SKM-1 (cell line): ENCODE data around the gene WNK2.
"Not testable (repeated sequence)": the region's sequence is repeated elsewhere in the genome, so short reads cannot be mapped to it uniquely, and the experiment has no call there.

Experiments
- DNase-seq: peaks from one replicate; lab custom pipeline; 2025; ENCODE audit not compliant: unreplicated experiment; lab: John Stamatoyannopoulos, UW

The WNK2 gene

DNA sequence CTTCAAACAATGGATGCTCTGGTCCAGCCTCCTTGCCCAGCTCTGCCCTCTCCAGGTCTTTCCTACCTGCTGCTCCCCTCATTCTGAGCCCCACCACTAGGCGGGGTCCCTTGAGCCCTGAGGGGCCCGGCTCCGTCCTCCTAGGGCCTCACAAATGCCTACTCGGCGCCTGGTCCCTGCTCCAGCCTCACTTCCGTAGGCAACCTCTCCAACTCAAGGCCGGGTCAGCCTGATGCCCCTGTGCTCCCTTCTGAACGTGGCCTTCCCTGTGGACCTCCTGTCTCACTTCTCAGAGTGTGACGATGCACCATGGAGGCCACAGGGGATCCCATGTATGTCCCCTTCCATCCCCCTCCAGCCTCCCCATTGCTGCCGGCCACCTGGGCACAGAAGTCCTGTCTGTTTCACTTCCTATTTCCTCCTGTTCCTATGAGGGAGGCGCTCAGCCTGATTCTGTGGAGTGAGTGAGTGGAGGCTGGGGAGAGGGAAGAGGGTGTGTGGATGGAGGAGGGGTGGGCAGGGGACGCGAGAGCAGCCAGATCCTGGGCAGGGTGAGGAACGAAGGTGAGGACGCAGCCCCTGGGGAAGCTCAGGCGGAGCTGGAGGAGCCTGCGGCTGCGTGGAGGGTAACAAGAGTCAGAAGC is 140.4 kb downstream of the WNK2 start:
- no peak for DNase-seq

DNA sequence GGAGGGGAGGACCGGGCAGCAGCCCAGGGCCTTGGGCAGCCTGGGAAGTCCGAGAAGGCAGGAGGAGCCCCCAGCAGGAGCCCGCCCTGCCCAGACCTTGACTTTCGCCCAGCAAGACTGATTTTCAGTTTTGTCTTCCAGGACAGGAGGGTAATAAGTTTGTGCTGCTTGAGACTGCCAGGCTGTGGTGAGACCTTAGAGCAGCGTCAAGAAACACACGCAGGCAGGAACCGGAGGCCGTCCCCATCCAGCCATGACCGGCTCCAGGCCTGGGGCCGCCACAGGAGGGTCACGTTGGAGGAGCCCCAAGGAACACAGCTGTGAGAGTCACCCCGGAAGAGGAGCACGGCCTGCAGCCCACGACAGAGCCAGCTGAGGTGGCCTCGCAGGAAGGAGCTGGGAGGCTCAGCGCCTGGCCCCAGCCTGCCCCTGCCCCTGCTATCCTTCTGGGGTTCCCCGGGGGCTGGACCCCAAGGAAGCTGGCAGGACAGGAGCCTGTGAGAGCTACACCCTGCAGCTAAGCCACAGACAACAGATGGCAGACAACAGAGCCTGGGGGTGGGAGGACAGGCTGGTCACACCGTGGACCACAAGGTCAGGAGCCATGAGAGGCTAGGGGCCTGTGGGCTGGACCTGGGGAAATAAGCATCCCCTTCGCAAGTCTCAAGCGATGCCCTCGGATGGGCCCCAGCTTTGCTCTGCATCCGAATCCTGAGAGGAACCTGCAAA is 141.5 kb downstream of the WNK2 start:
- no peak for DNase-seq

DNA sequence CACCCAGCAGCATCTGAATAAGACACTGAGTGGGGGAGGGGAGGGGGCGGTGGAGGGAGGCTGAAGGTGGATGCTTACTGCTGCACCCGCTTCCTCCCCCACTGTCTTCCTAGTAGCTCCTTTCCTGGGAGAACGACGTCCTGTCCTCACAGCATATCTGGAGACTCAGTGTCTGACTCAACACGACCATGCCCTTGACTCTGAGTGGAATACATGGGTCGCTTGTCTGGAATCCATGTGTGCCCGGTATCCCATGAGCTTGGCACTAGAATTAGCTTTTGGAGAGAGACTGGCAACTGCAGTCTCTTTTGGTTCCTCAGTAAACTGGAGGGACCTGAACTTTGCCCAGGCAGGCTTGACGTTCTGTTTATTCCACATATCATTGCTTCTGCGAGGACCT is 142.1 kb downstream of the WNK2 start:
- no peak for DNase-seq

DNA sequence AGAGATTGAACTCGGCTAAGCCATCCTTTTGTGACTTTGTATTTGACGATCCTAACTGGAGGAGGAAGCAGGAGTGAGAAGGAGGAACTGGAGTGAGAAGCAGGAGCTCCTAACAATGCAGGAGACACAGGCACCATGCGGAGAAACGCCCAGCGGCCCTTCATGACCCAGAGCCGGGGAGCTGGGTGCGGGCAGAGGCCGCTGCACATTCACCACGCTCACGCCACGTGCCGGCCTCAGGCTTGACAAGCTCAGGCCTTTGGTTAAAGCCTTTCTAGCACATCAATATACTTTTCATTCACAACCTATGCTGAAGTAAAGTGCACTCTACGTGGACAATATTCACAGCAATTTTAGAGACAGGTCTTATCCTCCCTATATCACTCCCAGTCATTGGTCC is 142.7 kb downstream of the WNK2 start:
- no peak for DNase-seq

DNA sequence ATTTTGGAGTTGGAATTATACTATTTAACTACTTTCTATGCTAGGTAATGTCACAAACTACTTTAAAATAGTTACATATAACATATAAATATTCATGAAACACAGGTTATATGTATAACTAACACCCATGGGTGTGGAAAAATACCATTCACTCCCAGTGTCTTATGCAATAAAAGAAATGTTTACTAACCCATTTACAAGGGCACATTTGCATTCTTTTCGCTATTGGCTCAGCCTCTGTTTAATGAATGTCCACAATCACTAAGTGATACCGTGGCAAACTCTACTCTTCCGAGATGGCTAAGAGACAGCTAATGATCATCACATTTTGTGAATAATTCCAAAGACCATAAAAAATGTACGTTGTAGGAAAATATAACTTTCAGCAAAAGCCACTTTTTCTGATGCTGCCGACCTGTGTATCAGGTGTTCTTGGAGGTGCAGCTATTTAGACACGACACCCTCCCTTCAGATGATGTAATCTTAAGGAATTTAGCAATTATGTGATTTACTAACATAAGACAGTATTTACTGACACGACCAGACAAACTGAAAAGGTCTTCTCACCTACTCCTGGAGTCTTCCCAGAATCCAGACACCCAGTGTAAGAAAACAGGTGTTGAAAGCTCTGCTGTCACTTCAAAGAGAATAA is 145.8 kb downstream of the WNK2 start:
- no peak for DNase-seq

DNA sequence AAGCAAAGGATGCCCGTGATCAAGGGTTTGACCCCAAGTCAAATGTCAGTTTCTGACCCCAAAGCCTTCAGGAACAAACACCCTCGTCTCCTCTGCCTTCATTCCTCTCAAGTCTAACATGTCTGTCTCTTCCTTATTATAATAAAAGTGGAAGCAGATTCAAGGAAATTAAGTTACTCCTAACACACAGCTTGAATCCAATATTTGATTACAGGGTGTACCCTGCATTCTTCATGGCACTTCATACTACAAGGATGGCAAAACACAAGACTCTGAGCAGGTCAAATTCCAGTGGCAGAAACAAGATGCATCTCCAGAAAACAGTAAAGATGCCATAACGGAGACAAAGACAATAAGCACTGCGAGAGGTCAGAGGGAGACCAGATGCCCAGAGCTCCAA is 148.4 kb downstream of the WNK2 start:
- DNase-seq, result no peak

DNA sequence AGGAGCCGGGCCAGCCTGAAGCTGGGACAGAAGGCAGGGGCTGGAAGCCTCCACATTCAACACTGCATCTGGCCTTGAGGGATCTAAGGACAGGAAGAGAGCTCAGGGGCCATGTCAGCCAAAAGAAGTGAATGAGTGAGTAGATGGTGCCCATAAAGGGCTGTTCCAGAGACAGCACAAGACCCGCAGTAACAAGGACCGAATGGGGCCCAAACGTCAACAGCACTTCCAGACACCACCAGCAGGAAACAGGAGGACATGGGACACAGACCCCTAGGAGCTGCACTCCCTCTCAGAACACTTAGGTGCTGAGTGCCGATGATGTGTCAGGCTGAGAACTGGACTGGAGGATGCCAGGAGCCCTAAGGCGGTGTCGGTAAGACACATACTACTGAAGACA is 152.8 kb downstream of the WNK2 start:
- no peak for DNase-seq

DNA sequence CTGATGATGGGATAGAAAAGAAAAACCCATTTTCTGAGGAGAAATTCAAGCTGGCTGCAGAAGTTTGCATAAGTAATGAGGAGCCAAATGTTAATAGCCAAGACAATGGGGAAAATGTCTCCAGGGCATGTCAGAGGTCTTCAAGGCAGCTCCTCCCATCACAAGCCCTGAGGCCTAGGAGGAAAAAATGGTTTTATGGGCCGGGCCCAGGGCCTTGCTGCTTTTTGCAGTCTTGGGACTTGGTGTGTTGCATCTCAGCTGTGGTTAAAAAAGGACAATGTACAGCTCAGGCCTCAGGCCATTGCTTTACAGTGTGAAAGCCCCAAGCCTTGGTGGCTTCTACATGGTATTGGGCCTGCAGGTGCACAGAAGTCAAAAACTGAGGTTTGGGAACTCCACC is 154.3 kb downstream of the WNK2 start:
- DNase-seq, result not testable (repeated sequence)

DNA sequence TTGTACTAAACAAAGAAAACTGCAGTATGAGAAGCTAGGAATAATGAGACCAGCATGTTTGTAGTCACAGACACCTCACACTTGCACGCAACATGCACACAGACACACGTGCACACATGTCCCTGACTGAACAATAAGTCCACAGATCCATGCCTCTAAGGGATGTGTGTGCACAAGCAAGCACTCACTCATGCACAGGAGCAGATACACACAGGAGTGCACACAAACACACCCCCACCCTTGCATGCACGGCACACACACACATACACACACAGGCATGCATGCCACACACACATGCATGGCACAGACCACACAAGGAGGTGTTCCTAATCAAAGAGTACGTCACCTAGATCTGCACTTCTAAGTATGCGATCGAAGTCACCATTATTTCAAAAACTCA is 156.2 kb downstream of the WNK2 start:
- DNase-seq, result no peak

DNA sequence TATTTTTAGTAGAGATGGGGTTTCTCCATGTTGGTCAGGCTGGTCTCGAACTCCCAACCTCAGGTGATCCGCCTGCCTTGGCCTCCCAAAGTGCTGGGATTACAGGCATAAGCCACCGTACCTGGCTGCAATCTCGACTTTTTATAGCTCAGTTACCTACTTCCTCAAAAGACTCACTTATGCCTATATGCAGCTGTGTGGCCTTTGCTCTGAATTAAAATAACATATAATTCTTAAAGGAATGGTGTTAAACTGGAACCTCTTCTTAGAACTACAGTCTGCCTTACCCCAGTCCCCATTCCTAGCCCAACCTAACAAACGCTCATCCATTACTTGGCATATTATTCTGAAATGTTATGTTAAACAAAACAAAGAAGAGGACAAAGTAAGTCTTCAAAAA is 157.9 kb downstream of the WNK2 start:
- DNase-seq, result not testable (repeated sequence)

DNA sequence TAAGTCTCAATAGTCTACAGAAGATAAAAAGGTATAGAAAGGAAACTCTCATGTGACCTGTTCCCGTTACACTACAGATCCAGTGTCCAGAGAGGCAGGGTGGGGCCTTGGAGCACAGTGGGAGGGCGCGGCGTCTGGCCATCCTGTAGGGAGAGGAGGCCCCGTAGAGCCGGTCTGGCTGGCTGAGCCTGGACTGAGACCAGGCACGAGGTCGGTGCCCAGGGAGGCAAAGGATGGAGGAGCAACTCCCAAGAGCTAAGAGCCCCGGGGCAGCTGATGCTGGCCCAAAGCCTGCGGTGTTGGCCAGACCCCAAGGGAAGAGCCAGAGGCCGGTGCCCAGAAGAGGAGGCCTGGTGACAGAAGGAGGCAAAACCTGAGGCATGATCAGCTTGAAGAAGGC is 158.5 kb downstream of the WNK2 start:
- not testable (repeated sequence) for DNase-seq

DNA sequence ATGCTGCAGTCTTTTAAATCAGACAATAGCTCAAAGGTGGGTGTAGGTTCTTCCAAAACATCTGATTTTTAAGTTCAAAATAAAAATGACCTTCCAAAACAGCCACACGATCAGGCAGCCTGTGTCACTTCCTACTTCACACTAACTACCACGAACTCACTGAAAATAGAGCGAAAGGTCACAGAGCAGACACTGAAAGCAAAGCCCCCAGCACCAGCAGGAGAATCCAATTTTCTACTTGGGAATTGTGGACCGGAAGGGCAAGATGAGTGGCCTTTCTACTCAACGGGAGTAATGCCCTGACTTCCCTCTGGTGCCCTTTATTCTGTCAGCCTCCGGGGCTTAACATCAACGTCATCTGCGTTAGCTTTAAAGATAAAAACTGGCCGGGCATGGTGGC is 159.7 kb downstream of the WNK2 start:
- DNase-seq, result no peak

DNA sequence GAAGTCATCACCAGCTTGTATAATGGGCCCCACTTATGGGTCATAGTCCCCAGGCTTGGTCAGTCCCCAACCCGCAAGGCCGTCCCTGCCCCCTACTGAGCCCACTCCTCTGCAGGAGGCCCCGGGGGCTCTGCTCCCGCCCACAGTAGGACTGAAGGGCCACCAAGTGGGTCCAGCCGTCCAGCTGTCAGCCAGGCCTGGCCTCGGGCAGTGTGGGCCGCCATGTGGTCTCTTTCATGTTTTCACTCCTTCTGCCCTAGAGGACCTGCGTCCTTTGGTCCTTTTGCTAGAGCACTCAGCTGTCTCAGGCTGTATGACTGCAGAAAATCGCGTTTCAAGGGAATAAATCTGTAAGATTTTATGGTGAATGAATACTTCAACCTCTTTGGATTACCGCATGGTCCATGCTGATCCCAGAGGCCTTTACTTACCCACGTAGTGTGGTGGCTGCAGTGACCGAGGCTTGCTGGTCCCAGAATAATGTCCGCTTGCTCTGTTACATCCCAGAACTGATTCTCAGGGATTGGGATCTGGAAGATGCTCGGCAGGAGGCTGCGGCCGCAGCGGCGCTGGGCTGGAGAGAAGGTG is 161.8 kb downstream of the WNK2 start:
- no peak for DNase-seq

DNA sequence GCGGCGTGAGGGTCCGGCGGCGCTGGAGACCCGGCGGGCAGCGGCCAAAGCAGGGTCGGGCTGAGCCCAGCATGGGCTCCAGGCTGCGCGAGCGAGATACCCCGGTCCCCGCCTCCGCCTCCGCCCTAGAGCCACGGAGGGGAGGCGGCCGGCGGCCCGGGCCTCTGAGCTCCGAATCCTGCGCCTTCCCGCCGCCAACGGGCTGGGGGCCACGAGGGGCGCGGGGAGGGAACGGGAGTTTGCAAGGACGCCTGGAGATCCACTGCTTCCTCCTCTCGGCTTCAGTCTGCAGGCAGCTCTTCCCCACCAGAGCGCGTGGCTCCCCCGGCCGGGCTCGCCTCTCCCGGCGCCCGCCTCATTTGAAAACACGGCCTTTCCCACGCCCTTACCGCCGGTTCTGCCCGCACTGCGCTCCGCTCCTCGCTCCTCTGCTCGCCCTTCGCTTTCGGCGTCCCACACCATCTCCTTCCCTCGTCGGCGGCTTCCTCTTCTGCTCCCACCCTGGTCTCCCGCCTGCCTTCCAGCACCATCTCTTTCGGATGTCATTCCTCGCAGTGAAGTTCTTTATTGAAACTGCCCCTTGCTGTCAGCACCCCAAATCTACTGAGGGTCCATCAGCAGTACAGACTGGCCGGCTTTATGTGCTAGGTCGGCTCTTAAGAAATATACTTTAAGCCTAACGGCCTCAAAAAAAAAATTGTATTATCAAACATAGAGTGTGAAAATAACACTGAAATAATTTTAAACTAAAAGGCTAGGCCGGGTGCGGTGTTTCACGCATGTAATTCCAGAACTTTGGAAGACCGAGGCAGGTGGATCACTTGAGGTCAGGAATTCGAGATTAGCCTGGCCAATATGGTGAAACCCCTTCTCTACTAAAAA is 162.5 kb downstream of the WNK2 start:
- DNase-seq, result no peak

DNA sequence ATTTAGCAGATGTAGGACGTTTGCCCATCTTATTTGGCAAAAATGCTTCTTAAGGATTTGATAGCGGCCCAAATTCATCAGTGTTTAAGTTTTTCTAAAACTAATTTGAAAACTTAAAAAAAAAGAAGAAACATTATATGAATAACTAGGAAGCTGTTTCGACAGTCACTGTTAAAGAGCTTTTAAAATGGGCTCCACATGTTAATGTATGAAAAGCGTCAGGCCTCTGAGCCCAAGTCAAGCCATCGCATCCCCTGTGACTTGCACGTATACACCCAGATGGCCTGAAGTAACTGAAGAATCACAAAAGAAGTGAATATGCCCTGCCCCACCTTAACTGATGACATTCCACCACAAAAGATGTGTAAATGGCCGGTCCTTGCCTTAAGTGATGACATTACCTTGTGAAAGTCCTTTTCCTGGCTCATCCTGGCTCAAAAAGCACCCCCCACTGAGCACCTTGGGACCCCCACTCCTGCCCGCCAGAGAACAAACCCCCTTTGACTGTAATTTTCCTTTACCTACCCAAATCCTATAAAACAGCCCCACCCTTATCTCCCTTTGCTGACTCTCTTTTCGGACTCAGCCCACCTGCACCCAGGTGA is 163.5 kb downstream of the WNK2 start:
- DNase-seq, result not testable (repeated sequence)

DNA sequence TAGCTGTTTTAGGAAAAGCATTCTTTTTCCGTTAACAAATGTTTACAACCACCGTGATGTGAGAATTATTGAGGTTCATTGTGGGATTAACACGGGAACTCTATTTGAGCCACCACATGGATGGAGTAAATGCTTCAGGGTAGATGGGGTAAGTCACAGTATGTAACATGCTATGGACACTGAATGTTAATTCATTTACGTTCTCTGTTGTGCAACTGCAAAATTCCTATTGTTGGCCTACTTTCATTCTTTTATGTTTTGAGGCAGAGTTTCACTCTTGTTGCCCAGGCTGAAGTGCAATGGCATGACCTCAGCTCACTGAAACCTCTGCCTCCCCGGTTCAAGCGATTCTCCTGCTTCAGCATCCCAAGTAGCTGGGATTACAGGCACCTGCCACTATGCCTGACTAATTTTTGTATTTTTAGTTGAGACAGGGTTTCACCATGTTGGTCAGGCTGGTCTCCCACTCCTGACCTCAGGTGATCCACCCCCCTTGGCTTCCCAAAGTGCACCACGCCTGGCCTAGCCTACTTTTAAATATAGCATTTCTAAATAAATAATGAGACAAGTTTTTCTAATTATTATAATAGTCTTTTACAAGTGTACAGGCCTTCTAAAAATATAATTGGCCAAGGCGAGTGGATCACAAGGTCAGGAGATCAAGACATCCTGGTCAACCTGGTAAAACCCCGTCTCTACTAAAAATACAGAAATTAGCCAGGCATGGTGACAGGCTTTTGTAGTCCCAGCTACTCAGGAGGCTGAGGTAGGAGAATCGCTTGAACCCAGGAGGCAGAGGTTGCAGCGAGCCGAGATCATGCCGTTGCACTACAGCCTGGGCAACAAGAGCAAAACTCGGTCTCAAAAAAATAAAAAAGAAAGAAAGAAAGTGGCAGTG is 169.7 kb downstream of the WNK2 start:
- not testable (repeated sequence) for DNase-seq

DNA sequence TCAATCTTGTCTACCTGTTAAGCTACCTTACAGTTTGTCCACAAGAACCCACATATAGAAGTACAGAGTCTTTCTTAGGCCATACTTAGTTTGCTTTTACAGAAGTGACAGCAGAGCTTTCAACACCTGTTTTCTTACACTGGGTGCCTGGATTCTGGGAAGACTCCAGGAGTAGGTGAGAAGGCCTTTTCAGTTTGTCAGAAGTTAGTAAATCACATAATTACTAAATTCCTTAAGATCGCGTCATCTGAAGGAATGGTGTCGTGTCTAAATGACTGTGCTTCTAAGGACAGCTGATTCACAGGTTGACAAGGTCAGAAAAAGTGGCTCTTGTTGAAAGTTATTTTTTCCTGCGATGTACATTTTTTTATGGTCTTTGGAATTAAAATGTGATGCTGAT is 170.5 kb downstream of the WNK2 start:
- no peak for DNase-seq

DNA sequence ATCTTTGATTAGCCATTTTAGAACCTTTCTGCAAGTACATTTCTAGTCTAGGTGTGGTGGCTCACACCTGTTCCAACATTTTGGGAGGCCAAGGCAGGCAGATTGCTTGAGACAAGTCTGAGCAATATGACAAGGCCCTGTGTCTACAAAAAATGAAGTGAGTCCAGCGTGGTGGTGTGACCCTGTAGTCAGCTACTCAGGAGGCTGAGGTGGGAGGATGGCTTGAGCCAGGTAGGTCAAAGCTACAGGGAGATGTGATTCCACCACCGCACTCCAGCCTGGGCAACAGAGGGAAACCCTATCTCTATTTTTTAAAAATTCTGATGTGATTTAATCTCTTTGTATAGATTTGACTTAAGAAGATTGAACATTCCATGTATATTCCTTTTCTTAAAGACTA is 171.9 kb downstream of the WNK2 start:
- DNase-seq, result no peak

DNA sequence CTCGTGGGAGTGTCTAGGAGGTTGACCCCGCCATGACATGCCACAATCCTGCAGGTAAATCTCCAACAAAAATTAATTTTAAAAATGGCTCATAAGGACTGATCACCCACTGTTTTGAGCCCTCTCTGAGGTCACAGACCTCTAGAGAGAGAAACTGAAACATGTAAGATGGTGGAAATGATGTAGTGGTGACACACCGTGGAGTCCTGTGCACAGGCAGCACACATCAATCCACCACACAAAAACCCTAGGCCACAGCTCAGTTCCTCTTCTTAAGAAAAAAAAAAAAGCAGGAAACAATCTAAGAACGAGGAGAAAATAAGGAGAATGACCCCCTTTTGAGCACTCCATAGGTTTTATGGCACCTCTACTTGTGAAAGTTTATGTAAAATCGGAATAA is 173.7 kb downstream of the WNK2 start:
- no peak for DNase-seq

DNA sequence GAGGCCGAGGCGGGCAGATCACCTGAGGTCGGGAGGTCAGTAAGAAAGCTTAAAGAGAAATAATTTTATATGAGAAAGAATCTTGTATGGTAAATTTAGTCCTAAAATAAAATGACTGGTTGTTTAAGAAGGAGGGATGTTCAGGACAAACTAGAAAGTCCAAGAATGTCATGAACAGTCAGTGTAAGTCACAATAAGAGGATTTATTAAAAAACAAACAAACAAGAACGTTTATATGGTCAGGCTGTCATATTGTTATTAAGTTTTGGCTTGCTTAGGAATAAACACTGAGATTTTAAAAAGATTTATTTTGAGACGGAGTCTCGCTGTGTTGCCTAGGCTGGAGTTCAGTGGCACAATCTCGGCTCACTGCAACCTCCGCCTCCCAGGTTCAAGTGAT is 176.0 kb downstream of the WNK2 start:
- DNase-seq, result not testable (repeated sequence)
